A549 (cell line): ENCODE measurements around the gene FRMD8. TPM values are rescaled to one million over a fixed set of nuclear protein-coding genes. Genes with fewer than 3 reads are reported as not detected.

Experiments used
- ATAC-seq, 2 experiments: fragments of 200-7000 bp in 1 of 2; fragments of >200 bp in 1 of 2; cut with Nextera tagmentation in 1 of 2; cut with Tn5 transposase in 1 of 2; 3 replicates each; pipeline versions ENCODE4 v1.8.0 to v1.9.1; 2018 to 2020; ENCODE audit warnings: mild to moderate bottlenecking in 1 of 2, moderate library complexity in 1 of 2
- CTCF ChIA-PET: fragments of 300-600 bp; sonication (Branson Sonifier 250); formaldehyde crosslinking; extraction: SDS; loops from one replicate; lab custom pipeline; 2021; ENCODE audit warnings: antibody characterized with exemption, inconsistent platforms; lab: Yijun Ruan, JAX
- POLR2A ChIA-PET: fragments of 350-600 bp; formaldehyde crosslinking; extraction: SDS; loops from one replicate; lab custom pipeline; 2021; ENCODE audit warnings: antibody characterized with exemption, inconsistent platforms; lab: Yijun Ruan, JAX
- DNase-seq, 2 experiments: peaks; one replicate each; pipeline versions ENCODE4 v3.0.0 to v3.0.0-alpha.2; 2011 to 2016; ENCODE audit warnings: low read depth in 1 of 2, low spot score in 1 of 2
- FAIRE-seq: peaks from 2 replicates; lab custom pipeline; 2011; peaks lifted over from hg19 to GRCh38; lab: Jason Lieb, UNC
- H3K27ac ChIP-seq, 2 experiments: fragments of >200 bp; sonication (Bioruptor Twin); formaldehyde crosslinking; 3 replicates each; pipeline ENCODE4 v1.5.1; 2016 to 2017
- H3K4me1 ChIP-seq: fragments of >200 bp; sonication (Bioruptor Twin); formaldehyde crosslinking; 3 replicates; pipeline ENCODE4 v1.6.1; 2016
- H3K4me2 ChIP-seq: fragments of >200 bp; sonication (Bioruptor Twin); formaldehyde crosslinking; 3 replicates; pipeline ENCODE4 v1.6.1; 2016
- H3K4me3 ChIP-seq: fragments of >200 bp; sonication (Bioruptor Twin); formaldehyde crosslinking; 3 replicates; pipeline ENCODE4 v1.5.1; 2016
- H3K9me3 ChIP-seq: fragments of >200 bp; sonication (Bioruptor Twin); formaldehyde crosslinking; 3 replicates; pipeline ENCODE4 v1.6.1; 2016
- BCL3 ChIP-seq: fragments of >200 bp; sonication (Bioruptor Twin); formaldehyde crosslinking; IDR thresholded peaks from 3 replicates; pipeline ENCODE4 v1.6.1; 2016
- BHLHE40 ChIP-seq: IDR thresholded peaks from 2 replicates; pipeline ENCODE4 v1.6.1; 2012; ENCODE audit warnings: low read depth, low read length, inconsistent platforms
- CBX8 ChIP-seq: fragments of 200-600 bp; sonication (generic); IDR thresholded peaks from 2 replicates; pipeline ENCODE4 v1.6.1; 2016
- CEBPB ChIP-seq, 2 experiments: fragments of >200 bp in 1 of 2; sonication (Bioruptor Twin) in 1 of 2; formaldehyde crosslinking in 1 of 2; IDR thresholded peaks; 2 replicates each; pipeline ENCODE4 v1.6.1; 2012 to 2016
- FOSB ChIP-seq: fragments of 250-450 bp; sonication (Bioruptor Pico); IDR thresholded peaks from 2 replicates; pipeline ENCODE4 v1.5.0; 2020; ENCODE audit warnings: mild to moderate bottlenecking, moderate library complexity
- GATA3 ChIP-seq: IDR thresholded peaks from 2 replicates; pipeline ENCODE4 v1.6.1; 2012; ENCODE audit warnings: borderline replicate concordance
- HMGXB4 ChIP-seq: fragments of 250-450 bp; sonication (Bioruptor Pico); IDR thresholded peaks from 2 replicates; pipeline ENCODE4 v1.5.0; 2021; ENCODE audit warnings: mild to moderate bottlenecking, moderate library complexity, borderline replicate concordance
- HOXA7 ChIP-seq: fragments of 250-450 bp; sonication (Bioruptor Pico); IDR thresholded peaks from 2 replicates; pipeline ENCODE4 v1.5.0; 2020; ENCODE audit warnings: mild to moderate bottlenecking, moderate library complexity
- POLR2AphosphoS2 ChIP-seq: conservative IDR thresholded peaks from 2 replicates; pipeline ENCODE4 v1.6.1; 2012; ENCODE audit warnings: low read length, improper control_type of control experiment, inconsistent platforms
- RAD21 ChIP-seq, 2 experiments: fragments of >200 bp in 1 of 2; sonication (Bioruptor Twin) in 1 of 2; formaldehyde crosslinking in 1 of 2; IDR thresholded peaks in 1 of 2; conservative IDR thresholded peaks in 1 of 2; 2 replicates in 1 of 2; 3 replicates in 1 of 2; pipeline ENCODE4 v1.6.1; 2012 to 2018; ENCODE audit warnings: inconsistent platforms in 1 of 2
- RARB ChIP-seq: fragments of 250-450 bp; sonication (Bioruptor Pico); IDR thresholded peaks from 2 replicates; pipeline ENCODE4 v1.8.0; 2021; ENCODE audit warnings: mild to moderate bottlenecking, moderate library complexity
- REST ChIP-seq: fragments of 200-600 bp; sonication (generic); IDR thresholded peaks from 2 replicates; pipeline ENCODE4 v1.6.1; 2016; ENCODE audit warnings: antibody characterized with exemption, mild to moderate bottlenecking, moderate library complexity
- ZSCAN20 ChIP-seq: fragments of 250-450 bp; sonication (Bioruptor Pico); IDR thresholded peaks from 2 replicates; pipeline ENCODE4 v1.8.0; 2022; ENCODE audit warnings: mild to moderate bottlenecking, moderate library complexity
- WGBS: methylation state at CpG from one replicate; pipeline ENCODE4 v1.1.6; 2017; ENCODE audit errors: missing lambda C conversion rate; 5-methylcytosine and 5-hydroxymethylcytosine counted together
- polyA plus RNA-seq, 4 experiments: library from polyadenylated mRNA; depleted of rRNA in 3 of 4; stranded (reverse); fragments of >200 nt; fragmentation: RNase III in 1 of 4; extraction: RNeasy Plus Mini Kit Qiagen cat#74134 plus additional on column Dnase treatment in 1 of 4; gene quantifications; 2 replicates in 3 of 4; 3 replicates in 1 of 4; pipeline ENCODE4 v1.2.3, GENCODE V29; 2011 to 2017

The FRMD8 gene
- polyA plus RNA-seq, 2 of the 4 experiments (the other 2 are of a cell fraction): 12.9 to 20.0 TPM

GRCh38 chr11:65438257-65439151 is 52.1 kb downstream of the FRMD8 start:
- peak in 1 of 2 experiments; percentile 21; a peak in 1 of 4 replicates for TF ChIP-seq CEBPB (IDR thresholded peaks at IDR 0.05)
- TF ChIP-seq CBX8: no peak
- TF ChIP-seq BCL3: no peak
- TF ChIP-seq HMGXB4: 0 out of 2 replicates have a peak, but pooled peaks have one; percentile 41
- 0 out of 2 replicates have a peak, but pooled peaks have one; percentile 48 for TF ChIP-seq ZSCAN20 (CRISPR knock-in tag)
- peak; percentile 24; the same call in 1 of the 2 replicates for TF ChIP-seq POLR2AphosphoS2
- POLR2A ChIA-PET: interaction anchor here (0.6 to 3.3 kb wide), 7 partner anchors 14 to 163 kb away, joined by 3 to 19 read pairs (median 5); no protein-coding TSS in a partner anchor
- FAIRE-seq (no peak), ATAC-seq (no peak), DNase-seq (peak in 1 of 2 experiments; percentile 16)
- Histone ChIP-seq H3K4me2 (peak overlapping the region; percentile 30), H3K9me3 (no peaks in the 10 kb centered on the region), H3K4me1 (peaks cover 94% of the 10 kb centered on the region), H3K27ac (peak overlapping the region; percentile 13 to 73; a peak in 4 of 6 replicates), H3K4me3 (no peak overlapping the region)
- WGBS: 78% methylated on average over 9 of the region's 9 CpGs
- CTCF ChIA-PET: interaction anchor here (1.6 to 3.4 kb wide), 3 partner anchors 11 to 60 kb away, joined by 4 to 13 read pairs (median 11); partner anchors contain the start of gene MALAT1

- ATAC-seq (no peak), DNase-seq (peak in 1 of 2 experiments; percentile 33), FAIRE-seq (no peak)
- H3K4me3 ChIP-seq: no peak overlapping the region
- POLR2A ChIA-PET: interaction anchor here (0.6 to 1.3 kb wide), 4 partner anchors 11 to 21 kb away, joined by 3 to 4 read pairs (median 4); no protein-coding TSS in a partner anchor
- peak overlapping the region; percentile 6; the same call in 1 of the 3 replicates for H3K4me2 ChIP-seq
- no peaks in the 10 kb centered on the region for H3K9me3 ChIP-seq
- peaks cover 94% of the 10 kb centered on the region for H3K4me1 ChIP-seq
- TF ChIP-seq HMGXB4 (no peak), HOXA7 (CRISPR knock-in tag) (0 out of 2 replicates have a peak, but pooled peaks have one; percentile 2)
- 80% methylated on average over 7 of the region's 7 CpGs for WGBS
- CTCF ChIA-PET: interaction anchor here (0.6 to 5.1 kb wide), 3 partner anchors 20 to 75 kb away, joined by 3 to 18 read pairs (median 3); no protein-coding TSS in a partner anchor
- H3K27ac ChIP-seq: peak overlapping the region in 1 of 2 experiments; percentile 65; a peak in 3 of 6 replicates
Observed at GRCh38 chr11:65439331-65440181, 53.1 kb downstream of the FRMD8 start.

- H3K9me3 ChIP-seq: no peaks in the 10 kb centered on the region
- no peak overlapping the region for H3K4me2 ChIP-seq
- H3K4me1 ChIP-seq: peaks cover 94% of the 10 kb centered on the region
- FAIRE-seq: no peak
- CTCF ChIA-PET: interaction anchor here (1.1 to 5.1 kb wide), 5 partner anchors 24 to 68 kb away, joined by 3 to 18 read pairs (median 5); no protein-coding TSS in a partner anchor
- no peak for ATAC-seq
- TF ChIP-seq POLR2AphosphoS2 (peak; percentile 85; the same call in 1 of the 2 replicates), BHLHE40 (no peak), REST (0 out of 2 replicates have a peak, but pooled peaks have one; percentile 9), FOSB (CRISPR knock-in tag) (0 out of 2 replicates have a peak, but pooled peaks have one; percentile 62), RARB (CRISPR knock-in tag) (0 out of 2 replicates have a peak, but pooled peaks have one; percentile 32), HOXA7 (CRISPR knock-in tag) (peak; percentile 76), RAD21 (conservative IDR thresholded peaks at IDR 0.05 in 1 of 2, IDR thresholded peaks at IDR 0.05 in 1 of 2) (no peak), GATA3 (no peak)
- TF ChIP-seq, all 56 proteins: peak for 5
- peak overlapping the region; percentile 23 to 65; a peak in 3 of 6 replicates for H3K27ac ChIP-seq
- POLR2A ChIA-PET: interaction anchor here (1.5 to 1.6 kb wide), 2 partner anchors 14 to 38 kb away, joined by 3 to 6 read pairs; no protein-coding TSS in a partner anchor
- no peak overlapping the region for H3K4me3 ChIP-seq
- peak in 1 of 2 experiments; percentile 38 for DNase-seq
- 61% methylated on average over 8 of the region's 8 CpGs for WGBS
Observed at GRCh38 chr11:65440831-65441499, 54.5 kb downstream of the FRMD8 start.
